Esophagus squamous epithelium (tissue), 4 donors: ENCODE data around the gene CEP20.

Experiments
- POLR2A ChIP-seq, 4 donors: fragments of 450-650 bp; IDR thresholded peaks; one replicate each; pipeline ENCODE4 v1.6.1; 2017; ENCODE audit warnings: antibody characterized with exemption in 4 of 4, mild to moderate bottlenecking in 4 of 4, moderate library complexity in 3 of 4
- TF ChIP-seq, protein P1 (sequence below), 6 experiments: fragments of 450-650 bp in 4 of 6; fragments of 200-600 bp in 2 of 6; sonication (generic) in 2 of 6; IDR thresholded peaks; one replicate each; pipeline ENCODE4 v1.5.1; 2016 to 2019; ENCODE audit warnings: antibody characterized with exemption in 6 of 6, mild to moderate bottlenecking in 4 of 6, moderate library complexity in 4 of 6

- TF ChIP-seq, protein P1, sequence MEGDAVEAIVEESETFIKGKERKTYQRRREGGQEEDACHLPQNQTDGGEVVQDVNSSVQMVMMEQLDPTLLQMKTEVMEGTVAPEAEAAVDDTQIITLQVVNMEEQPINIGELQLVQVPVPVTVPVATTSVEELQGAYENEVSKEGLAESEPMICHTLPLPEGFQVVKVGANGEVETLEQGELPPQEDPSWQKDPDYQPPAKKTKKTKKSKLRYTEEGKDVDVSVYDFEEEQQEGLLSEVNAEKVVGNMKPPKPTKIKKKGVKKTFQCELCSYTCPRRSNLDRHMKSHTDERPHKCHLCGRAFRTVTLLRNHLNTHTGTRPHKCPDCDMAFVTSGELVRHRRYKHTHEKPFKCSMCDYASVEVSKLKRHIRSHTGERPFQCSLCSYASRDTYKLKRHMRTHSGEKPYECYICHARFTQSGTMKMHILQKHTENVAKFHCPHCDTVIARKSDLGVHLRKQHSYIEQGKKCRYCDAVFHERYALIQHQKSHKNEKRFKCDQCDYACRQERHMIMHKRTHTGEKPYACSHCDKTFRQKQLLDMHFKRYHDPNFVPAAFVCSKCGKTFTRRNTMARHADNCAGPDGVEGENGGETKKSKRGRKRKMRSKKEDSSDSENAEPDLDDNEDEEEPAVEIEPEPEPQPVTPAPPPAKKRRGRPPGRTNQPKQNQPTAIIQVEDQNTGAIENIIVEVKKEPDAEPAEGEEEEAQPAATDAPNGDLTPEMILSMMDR (IDR thresholded peaks at IDR 0.05) = no peak
- TF ChIP-seq POLR2A (IDR thresholded peaks at IDR 0.05) = no peak
Observed at GRCh38 chr16:15858921-15859668, 29.3 kb downstream of the CEP20 start.
